Panc1 (cell line): ENCODE data around the gene DCAF11. TPM values are rescaled to one million over a fixed set of nuclear protein-coding genes. Genes with fewer than 3 reads are reported as not detected.

Experiments used
- ATAC-seq: fragments of 200-7000 bp; cut with Tn5 transposase; 2 replicates; pipeline ENCODE4 v1.9.1; 2020; ENCODE audit warnings: mild to moderate bottlenecking, moderate library complexity
- BruUV-seq: library from RNA; stranded (reverse); fragments of 400-500 nt; replicated peaks from 2 replicates; lab custom pipeline; 2021; lab: Mats Ljungman, UMichigan
- CTCF ChIA-PET: fragments of 300-600 bp; sonication (Branson Sonifier 250); formaldehyde crosslinking; loops from one replicate; lab custom pipeline; 2022; ENCODE audit warnings: antibody characterized with exemption; lab: Charles Lee
- POLR2A ChIA-PET: fragments of 300-600 bp; sonication (Branson Sonifier 250); formaldehyde crosslinking; loops from one replicate; lab custom pipeline; 2022; ENCODE audit warnings: antibody characterized with exemption; lab: Charles Lee
- DNase-seq: peaks from one replicate; pipeline ENCODE4 v3.0.0-alpha.2; 2010; ENCODE audit warnings: low read depth, low spot score
- H3K27ac ChIP-seq: 2 replicates; pipeline ENCODE4 v1.5.1; 2011; ENCODE audit warnings: mild to moderate bottlenecking, low read length, inconsistent platforms
- H3K27me3 ChIP-seq: fragments of 200-500 bp; sonication (Bioruptor generic); 2 replicates; pipeline ENCODE4 v1.6.0; 2014; ENCODE audit warnings: low read length, inconsistent platforms; ENCODE audit not compliant: control insufficient read depth, insufficient read depth
- H3K36me3 ChIP-seq: fragments of 200-500 bp; sonication (Bioruptor generic); 2 replicates; pipeline ENCODE4 v1.5.1; 2014; ENCODE audit warnings: inconsistent platforms, mild to moderate bottlenecking, low read length, moderate library complexity; ENCODE audit not compliant: control insufficient read depth, insufficient read depth
- H3K4me1 ChIP-seq: 2 replicates; pipeline ENCODE4 v1.5.1; 2011; ENCODE audit warnings: inconsistent platforms, mild to moderate bottlenecking, low read length, moderate library complexity; ENCODE audit not compliant: control insufficient read depth, insufficient read depth
- H3K4me3 ChIP-seq, 2 experiments: 2 replicates each; pipeline ENCODE4 v1.5.1; 2011 to 2012; ENCODE audit warnings: low read depth in 2 of 2, low read length in 2 of 2, mild to moderate bottlenecking in 2 of 2, inconsistent platforms in 1 of 2, moderate library complexity in 1 of 2
- H3K9me3 ChIP-seq: fragments of 200-500 bp; sonication (Bioruptor generic); 2 replicates; pipeline ENCODE4 v1.5.1; 2014; ENCODE audit warnings: low read depth, mild to moderate bottlenecking, inconsistent platforms, low read length, moderate library complexity; ENCODE audit not compliant: control insufficient read depth, insufficient read depth
- POLR2AphosphoS5 ChIP-seq: IDR thresholded peaks from 2 replicates; pipeline ENCODE4 v1.6.1; 2012; ENCODE audit warnings: mild to moderate bottlenecking, low read depth, low read length, moderate library complexity
- SIN3A ChIP-seq: IDR thresholded peaks from 2 replicates; pipeline ENCODE4 v1.6.1; 2012; ENCODE audit warnings: low read depth, mild to moderate bottlenecking, low read length, moderate library complexity, borderline replicate concordance; ENCODE audit not compliant: insufficient read depth
- TCF7L2 ChIP-seq: IDR thresholded peaks from 2 replicates; pipeline ENCODE4 v1.6.1; 2011; ENCODE audit warnings: mild to moderate bottlenecking, low read depth, low read length, inconsistent platforms
- in situ Hi-C: cut with HindIII; loops from 2 replicates; pipeline ENCODE4 v1.10.0; 2016; ENCODE audit warnings: low sequenced_read_pairs, low pct_unique_long_range_greater_than_20kb
- intact Hi-C: fragments of 100-400 bp; cut with micrococcal nuclease; formaldehyde crosslinking; loops from one replicate; pipeline ENCODE4 v1.10.0; 2022; ENCODE audit not compliant: unreplicated experiment
- total RNA-seq: library from RNA; stranded (reverse); gene quantifications from one replicate; pipeline ENCODE4 v1.2.1, GENCODE V29; 2021; ENCODE audit not compliant: unreplicated experiment
- TF ChIP-seq, protein P1 (sequence below): fragments of 450-650 bp; IDR thresholded peaks from 2 replicates; pipeline ENCODE4 v1.5.1; 2017; ENCODE audit warnings: mild to moderate bottlenecking
- TF ChIP-seq, protein P2 (sequence below), 2 experiments: IDR thresholded peaks; 2 replicates each; pipeline ENCODE4 v1.6.1; 2011 to 2012; ENCODE audit warnings: low read depth in 2 of 2, control low read depth in 1 of 2, low read length in 1 of 2, mild to moderate bottlenecking in 1 of 2, moderate library complexity in 1 of 2; ENCODE audit not compliant: insufficient read depth in 1 of 2

The DCAF11 gene
- total RNA-seq, 1 experiment from 2014 or later, result 37.4 TPM

DNA sequence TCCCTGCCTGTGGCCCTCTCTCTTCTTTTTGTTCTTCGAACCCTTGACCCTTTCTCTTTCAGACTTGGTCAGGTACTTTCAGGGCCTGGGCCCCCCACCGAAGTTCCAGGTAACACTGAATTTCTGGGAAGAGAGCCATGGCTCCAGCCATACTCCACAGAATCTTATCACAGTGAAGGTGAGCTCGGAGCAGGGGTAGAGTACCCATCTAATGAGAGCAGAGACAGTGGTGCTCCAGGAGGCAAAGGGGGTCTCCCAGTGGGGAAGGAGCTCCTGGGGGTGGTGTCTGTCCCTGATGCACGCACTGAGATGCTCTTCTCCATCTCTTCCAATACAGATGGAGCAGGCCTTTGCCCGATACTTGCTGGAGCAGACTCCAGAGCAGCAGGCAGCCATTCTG lies 51.2 kb downstream of the DCAF11 start:
- ChIA-PET CTCF (no interaction called here), POLR2A (no interaction called here)
- BruUV-seq, result no TSS peak
- Histone ChIP-seq H3K9me3 (no peaks in the 10 kb centered on the region), H3K4me1 (peaks cover 4% of the 10 kb centered on the region), H3K36me3 (no peaks in the 10 kb centered on the region; the same call in none of the 2 replicates), H3K27ac (no peak overlapping the region), H3K4me3 (no peak overlapping the region), H3K27me3 (no peaks in the 10 kb centered on the region)
- no peak for DNase-seq
- no peak for ATAC-seq
- in situ Hi-C loops (no loop called here), intact Hi-C loops (no loop called here)
- TF ChIP-seq, protein P1, sequence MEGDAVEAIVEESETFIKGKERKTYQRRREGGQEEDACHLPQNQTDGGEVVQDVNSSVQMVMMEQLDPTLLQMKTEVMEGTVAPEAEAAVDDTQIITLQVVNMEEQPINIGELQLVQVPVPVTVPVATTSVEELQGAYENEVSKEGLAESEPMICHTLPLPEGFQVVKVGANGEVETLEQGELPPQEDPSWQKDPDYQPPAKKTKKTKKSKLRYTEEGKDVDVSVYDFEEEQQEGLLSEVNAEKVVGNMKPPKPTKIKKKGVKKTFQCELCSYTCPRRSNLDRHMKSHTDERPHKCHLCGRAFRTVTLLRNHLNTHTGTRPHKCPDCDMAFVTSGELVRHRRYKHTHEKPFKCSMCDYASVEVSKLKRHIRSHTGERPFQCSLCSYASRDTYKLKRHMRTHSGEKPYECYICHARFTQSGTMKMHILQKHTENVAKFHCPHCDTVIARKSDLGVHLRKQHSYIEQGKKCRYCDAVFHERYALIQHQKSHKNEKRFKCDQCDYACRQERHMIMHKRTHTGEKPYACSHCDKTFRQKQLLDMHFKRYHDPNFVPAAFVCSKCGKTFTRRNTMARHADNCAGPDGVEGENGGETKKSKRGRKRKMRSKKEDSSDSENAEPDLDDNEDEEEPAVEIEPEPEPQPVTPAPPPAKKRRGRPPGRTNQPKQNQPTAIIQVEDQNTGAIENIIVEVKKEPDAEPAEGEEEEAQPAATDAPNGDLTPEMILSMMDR, result no peak
- TF ChIP-seq SIN3A (no peak), POLR2AphosphoS5 (no peak), TCF7L2 (no peak)
- TF ChIP-seq, protein P2, sequence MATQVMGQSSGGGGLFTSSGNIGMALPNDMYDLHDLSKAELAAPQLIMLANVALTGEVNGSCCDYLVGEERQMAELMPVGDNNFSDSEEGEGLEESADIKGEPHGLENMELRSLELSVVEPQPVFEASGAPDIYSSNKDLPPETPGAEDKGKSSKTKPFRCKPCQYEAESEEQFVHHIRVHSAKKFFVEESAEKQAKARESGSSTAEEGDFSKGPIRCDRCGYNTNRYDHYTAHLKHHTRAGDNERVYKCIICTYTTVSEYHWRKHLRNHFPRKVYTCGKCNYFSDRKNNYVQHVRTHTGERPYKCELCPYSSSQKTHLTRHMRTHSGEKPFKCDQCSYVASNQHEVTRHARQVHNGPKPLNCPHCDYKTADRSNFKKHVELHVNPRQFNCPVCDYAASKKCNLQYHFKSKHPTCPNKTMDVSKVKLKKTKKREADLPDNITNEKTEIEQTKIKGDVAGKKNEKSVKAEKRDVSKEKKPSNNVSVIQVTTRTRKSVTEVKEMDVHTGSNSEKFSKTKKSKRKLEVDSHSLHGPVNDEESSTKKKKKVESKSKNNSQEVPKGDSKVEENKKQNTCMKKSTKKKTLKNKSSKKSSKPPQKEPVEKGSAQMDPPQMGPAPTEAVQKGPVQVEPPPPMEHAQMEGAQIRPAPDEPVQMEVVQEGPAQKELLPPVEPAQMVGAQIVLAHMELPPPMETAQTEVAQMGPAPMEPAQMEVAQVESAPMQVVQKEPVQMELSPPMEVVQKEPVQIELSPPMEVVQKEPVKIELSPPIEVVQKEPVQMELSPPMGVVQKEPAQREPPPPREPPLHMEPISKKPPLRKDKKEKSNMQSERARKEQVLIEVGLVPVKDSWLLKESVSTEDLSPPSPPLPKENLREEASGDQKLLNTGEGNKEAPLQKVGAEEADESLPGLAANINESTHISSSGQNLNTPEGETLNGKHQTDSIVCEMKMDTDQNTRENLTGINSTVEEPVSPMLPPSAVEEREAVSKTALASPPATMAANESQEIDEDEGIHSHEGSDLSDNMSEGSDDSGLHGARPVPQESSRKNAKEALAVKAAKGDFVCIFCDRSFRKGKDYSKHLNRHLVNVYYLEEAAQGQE (IDR thresholded peaks at IDR 0.05; ENCODE audit: insufficient read depth in 1 of 2, low read depth in 2 of 2, low read length in 1 of 2), result no peak

DNA sequence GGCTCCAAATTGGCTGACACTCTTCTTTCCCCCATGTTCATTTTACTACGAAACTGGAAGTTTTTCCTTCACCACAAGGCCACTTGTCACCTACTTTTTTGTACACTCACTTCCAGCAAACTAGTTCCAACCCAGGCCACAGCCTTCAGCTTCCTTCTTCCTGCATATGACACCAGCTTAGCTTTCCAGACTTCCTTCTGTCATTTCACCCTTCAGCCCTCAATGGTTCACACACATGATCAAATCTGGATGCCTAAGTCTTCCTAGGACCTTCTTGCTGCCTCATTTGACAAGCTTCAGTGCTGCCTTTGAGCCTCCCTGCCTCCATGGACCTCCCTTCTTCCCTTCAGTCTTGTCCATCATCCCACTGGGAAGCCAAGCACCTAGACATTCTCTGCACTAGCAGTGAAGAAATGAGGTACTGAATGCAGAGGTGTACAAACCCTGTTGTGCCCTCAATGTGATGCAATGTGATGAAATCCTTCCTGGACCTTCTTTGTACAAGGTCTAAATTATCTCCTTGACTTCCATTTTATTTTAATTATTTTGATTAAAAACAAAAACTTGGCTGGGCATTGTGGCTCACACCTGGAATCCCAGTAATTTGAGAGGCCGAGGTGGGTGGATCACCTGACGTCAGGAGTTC lies 53.0 kb downstream of the DCAF11 start:
- ATAC-seq (no peak), DNase-seq (no peak)
- ChIA-PET CTCF (no interaction called here), POLR2A (no interaction called here)
- Histone ChIP-seq H3K36me3 (no peaks in the 10 kb centered on the region; the same call in none of the 2 replicates), H3K27me3 (no peaks in the 10 kb centered on the region), H3K4me1 (no peaks in the 10 kb centered on the region), H3K27ac (no peak overlapping the region), H3K4me3 (no peak overlapping the region), H3K9me3 (no peaks in the 10 kb centered on the region)
- intact Hi-C loops, result no loop called here
- in situ Hi-C loops, result no loop called here
- TF ChIP-seq, protein P1, result no peak
- TF ChIP-seq POLR2AphosphoS5, result no peak
- no peak for TF ChIP-seq SIN3A
- TF ChIP-seq, protein P2 (IDR thresholded peaks at IDR 0.05; ENCODE audit: insufficient read depth in 1 of 2, low read depth in 2 of 2, low read length in 1 of 2), result no peak
- no peak for TF ChIP-seq TCF7L2
- BruUV-seq, result no TSS peak
